H1 (cell line): ENCODE measurements around the gene GRIP1. TPM values are rescaled to one million over a fixed set of nuclear protein-coding genes. Genes with fewer than 3 reads are reported as not detected.

Experiments
- CHD1 ChIP-seq: IDR thresholded peaks from 2 replicates; pipeline ENCODE4 v1.6.1; 2012; ENCODE audit warnings: low read depth, low read length, improper control_type of control experiment
- SUZ12 ChIP-seq: fragments of 200-600 bp; sonication (generic); IDR thresholded peaks from 2 replicates; pipeline ENCODE4 v1.6.1; 2012; ENCODE audit warnings: mild to moderate bottlenecking, inconsistent platforms, low read length, moderate library complexity, mixed read lengths
- TAF7 ChIP-seq: optimal IDR thresholded peaks from 2 replicates; pipeline ENCODE3; 2011; ENCODE audit warnings: low read depth, mild to moderate bottlenecking, inconsistent platforms, low read length, moderate library complexity, borderline replicate concordance
- polyA plus RNA-seq, 7 experiments: library from polyadenylated mRNA; depleted of rRNA in 3 of 7; stranded (reverse) in 5 of 7; unstranded in 2 of 7; fragments of >200 nt in 5 of 7; fragments of 200-250 nt in 2 of 7; gene quantifications; 1 replicate in 5 of 7; 2 replicates in 1 of 7; 4 replicates in 1 of 7; pipeline versions ENCODE4 v1.2.1 to v1.2.3, GENCODE V29; 2011 to 2013; ENCODE audit warnings: missing spikeins in 2 of 7, mixed read lengths in 2 of 7
- total RNA-seq: library from RNA; stranded (reverse); fragmentation: NEBNext Ultra II Directional; extraction: Animal tissue kit (Norgen Biotek cat#: 25700); gene quantifications from 2 replicates; pipeline ENCODE4 v1.2.1, GENCODE V29; 2021

The GRIP1 gene
- total and polyA plus RNA-seq, 2 of the 8 experiments (the other 6 are each of a cell fraction or from before 2014, with no cell fraction given), result 4.5 to 27.3 TPM

DNA sequence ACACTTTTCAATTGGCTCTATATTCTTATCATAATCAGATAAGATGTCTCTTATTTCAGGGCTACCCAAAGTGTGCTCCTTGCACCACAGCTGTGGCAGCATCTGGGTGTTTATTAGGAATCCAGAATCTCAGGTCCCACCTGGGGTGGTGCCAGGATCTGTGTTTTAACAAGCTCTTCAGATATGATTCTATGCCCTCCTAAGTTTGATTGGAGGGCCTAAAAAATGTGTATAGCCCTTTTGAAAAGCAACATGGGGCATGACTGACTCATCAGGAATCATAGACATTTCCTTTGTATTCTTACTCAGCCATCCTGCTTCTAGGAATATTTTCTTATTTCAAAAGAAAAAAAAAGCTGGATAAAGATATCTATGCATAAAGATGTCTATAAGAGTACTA, 273.5 kb downstream of the GRIP1 start (continued):
- no peak for TF ChIP-seq TAF7
- TF ChIP-seq SUZ12, result no peak
- no peak for TF ChIP-seq CHD1
